NCI-H1694 (cell line): ENCODE results near the gene SLC39A1.
"Not testable (repeated sequence)": the region's sequence is repeated elsewhere in the genome, so short reads cannot be mapped to it uniquely, and the experiment has no call there.

Source experiments
- DNase-seq: peaks from one replicate; lab custom pipeline; 2025; lab: John Stamatoyannopoulos, UW

The SLC39A1 gene, protein sequence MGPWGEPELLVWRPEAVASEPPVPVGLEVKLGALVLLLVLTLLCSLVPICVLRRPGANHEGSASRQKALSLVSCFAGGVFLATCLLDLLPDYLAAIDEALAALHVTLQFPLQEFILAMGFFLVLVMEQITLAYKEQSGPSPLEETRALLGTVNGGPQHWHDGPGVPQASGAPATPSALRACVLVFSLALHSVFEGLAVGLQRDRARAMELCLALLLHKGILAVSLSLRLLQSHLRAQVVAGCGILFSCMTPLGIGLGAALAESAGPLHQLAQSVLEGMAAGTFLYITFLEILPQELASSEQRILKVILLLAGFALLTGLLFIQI

DNA sequence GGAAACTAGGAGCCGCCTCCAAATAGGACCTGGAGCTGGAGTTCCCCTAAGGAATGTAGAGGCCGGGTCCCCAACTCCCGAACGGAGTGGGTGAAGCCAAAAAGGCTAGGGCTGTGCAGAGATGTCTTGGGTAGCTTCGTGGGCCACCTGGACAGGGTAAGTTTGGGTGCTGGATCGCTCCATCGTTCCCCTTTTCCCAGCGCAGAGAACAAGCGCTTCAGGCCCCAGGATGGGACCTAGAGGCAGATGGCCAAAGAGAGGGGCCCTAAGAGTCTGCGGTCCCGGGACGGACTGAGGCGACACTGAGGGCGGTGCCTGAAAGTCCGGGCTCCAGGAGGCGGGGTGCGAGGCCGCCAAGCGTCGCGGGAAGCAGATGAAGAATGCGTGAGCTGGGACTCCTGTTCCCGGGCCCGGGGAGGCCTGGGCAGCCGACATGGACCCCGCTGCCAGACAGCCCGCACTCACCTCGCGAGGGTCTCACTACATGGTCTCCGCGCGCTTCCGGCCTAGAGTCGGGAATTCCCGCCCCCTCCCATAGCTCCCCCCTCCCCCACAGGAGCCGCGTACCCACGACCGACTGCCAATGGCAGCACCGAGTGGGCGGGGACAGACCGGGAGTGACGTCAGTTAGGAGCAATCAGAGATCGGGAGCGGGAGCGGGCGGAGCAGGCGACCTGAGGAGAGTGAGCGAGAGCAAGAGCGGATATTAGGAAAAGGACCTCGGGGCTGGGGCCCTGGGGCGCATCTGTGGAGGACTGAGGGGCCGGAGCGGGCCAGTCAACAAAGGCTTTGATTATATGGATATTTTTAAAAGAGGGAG lies at the start of gene SLC39A1:
TSS of gene SLC39A1 (minus strand) at position 508 of the 820 bp plus-strand sequence. CDS start 822 bp downstream, outside the sequence.
- peak; percentile 99 for DNase-seq

DNA sequence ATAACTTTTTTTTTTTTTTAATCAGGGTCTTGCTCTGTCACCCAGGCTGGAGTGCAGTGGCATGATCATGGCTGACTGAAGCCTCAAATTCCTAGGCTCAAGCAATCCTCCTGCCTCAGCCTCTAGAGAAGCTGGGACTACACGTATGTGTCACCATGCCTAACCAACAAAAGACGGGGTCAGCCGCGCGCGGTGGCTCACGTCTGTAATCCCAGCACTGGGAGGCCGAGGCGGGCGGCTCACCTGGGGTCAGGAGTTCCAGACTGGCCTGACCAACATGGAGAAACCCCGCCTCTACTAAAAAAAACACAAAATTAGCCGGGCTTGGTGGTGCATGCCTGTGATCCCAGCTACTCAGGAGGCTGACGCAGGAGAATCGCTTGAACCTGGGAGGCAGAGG lies 49.2 kb upstream of the SLC39A1 start:
- DNase-seq, result not testable (repeated sequence)

DNA sequence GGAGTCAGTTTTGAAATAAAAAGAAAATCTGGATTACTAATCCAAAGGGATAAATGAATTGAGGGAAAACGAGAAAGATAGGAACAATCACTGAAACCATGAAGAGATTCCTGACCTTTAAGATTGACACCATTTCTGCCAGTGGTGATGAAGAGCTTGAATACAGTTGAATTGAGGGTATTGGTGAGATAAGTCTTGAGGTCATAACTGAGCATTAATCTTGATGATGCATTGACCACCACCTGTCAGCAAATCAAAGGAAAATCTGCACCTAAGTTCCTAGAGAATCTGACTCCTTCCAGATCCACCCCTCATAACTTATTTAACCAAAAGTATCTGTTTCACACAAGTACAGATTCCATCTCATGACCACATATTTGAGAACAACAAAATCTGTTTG lies 48.8 kb upstream of the SLC39A1 start:
- no peak for DNase-seq

DNA sequence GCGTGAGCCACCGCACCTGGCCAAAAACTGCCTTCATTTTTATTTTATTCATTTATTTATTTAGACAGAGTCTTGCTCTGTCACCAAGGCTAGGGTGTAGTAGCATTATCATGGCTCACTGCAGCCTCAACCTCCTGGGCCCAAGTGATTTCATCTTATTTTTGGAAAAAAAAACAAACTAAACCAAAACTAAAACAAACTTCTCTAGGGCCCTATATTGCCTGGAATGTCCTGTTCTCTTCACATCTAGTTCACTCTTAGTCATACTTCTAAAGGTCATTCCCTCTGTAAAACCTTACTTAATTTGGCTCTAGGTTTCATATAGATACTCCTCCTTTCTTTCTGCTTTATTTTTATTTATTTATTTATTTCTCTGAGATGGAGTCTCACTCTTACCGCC lies 42.8 kb upstream of the SLC39A1 start:
- DNase-seq, result no peak

DNA sequence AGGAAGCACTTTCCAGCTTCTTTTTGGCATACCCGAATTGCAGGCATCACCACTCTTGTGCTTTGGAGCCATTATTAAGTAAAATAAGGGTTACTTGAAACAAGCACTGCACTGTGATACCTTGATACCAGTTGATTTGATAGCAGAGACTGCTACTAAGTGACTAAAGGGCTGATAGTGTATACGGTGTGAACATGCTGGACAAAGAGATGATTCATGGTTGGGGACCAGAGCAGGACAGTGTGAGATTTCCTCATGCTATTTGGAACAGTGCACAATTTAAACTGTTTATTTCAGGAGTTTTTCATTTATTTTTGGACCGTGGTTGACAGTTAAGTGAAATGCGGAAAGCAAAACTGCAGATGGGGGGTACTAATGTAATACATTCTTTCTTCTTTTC lies 37.1 kb upstream of the SLC39A1 start:
- DNase-seq, result no peak

DNA sequence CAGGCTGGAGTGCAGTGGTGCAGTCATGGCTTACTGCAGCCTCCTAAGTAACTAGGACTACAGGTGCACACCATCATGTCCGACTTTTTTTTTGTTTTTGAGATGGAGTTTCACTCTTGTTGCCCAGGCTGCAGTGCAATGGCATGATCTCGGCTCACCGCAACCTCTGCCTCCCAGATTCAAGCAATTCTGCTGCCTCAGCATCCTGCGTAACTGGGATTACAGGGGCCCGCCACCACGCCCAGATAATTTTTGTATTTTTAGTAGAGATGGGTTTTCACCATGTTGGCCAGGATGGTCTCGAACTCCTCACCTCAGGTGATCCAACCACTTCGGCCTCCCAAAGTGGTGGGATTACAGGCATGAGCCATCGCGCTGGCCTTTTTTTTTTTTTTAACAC lies 33.5 kb upstream of the SLC39A1 start:
- DNase-seq, result not testable (repeated sequence)

DNA sequence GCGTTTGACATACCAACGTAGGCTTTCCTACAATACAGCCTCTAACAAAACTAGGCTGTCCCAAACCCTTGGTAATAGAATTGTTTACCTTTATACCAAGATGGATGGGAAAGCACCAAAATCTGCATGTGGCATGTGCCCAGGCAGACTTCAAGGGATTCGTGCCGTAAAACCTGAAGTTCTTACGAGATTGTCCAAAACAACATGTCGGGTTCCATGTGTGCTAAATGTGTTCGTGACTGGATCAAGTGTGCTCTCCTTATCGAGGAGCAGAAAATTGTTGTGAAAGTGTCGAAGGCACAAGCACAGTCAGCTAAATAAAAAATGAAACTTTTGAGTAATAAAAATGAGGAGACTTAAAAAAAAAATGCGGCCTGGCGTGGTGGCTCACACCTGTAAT lies 32.3 kb upstream of the SLC39A1 start:
- DNase-seq, result no peak

DNA sequence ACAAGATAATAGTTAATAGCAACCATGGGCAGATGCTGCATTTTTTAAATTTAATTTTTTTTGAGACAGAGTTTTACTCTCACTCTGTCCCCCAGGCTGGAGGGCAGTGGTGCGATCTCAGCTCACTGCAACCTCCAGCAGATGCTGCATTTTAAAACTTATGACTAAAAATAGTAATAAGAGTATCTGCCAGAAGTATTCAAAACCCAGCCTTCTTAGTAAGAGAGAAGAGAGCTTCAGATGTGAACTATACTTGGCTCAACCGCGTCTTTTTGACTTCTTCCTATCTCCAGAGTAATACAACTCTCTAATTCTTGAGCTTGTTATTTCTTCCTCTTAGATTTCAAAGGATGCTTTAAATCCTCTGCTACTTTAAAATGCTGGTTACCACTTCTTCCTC lies 31.9 kb upstream of the SLC39A1 start:
- no peak for DNase-seq

DNA sequence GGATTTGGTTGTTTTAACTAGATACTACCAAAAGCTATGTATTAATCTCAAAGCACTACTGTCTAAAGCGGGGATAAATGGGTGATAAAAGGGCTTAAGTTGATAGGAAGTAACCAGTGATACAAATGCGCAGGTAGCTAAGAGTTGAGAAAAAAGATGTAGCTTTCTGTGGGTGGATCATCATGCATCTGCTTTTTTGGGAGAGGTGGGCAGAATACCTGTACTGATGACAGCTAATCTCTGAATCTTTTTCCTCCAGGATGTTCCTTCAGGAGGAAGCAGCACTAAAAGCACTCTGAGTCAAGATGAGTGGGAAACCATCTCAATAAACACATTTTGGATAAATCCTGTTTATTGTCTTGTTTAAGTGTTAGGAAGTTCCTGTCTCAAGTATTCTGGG lies 28.5 kb upstream of the SLC39A1 start:
- DNase-seq, result no peak

DNA sequence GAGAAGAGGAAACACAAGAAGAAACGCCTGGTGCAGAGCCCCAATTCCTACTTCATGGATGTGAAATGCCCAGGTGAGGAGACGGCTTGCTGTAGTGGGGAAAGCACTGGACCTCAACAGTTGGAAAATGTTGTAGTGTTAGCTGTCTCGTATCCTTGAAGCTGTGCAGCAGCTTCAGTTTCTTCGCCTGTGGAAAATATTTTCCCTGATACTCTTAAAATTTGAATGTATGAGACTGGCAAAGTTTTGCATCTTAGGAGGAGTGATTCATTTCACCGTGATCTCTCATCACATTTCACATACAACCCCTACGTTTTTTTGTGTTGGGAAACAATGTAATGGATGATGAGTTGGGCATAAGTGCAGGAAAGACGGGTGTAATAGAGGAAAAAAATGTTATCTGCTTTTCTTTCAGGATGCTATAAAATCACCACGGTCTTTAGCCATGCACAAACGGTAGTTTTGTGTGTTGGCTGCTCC lies 27.9 kb upstream of the SLC39A1 start:
- no peak for DNase-seq

DNA sequence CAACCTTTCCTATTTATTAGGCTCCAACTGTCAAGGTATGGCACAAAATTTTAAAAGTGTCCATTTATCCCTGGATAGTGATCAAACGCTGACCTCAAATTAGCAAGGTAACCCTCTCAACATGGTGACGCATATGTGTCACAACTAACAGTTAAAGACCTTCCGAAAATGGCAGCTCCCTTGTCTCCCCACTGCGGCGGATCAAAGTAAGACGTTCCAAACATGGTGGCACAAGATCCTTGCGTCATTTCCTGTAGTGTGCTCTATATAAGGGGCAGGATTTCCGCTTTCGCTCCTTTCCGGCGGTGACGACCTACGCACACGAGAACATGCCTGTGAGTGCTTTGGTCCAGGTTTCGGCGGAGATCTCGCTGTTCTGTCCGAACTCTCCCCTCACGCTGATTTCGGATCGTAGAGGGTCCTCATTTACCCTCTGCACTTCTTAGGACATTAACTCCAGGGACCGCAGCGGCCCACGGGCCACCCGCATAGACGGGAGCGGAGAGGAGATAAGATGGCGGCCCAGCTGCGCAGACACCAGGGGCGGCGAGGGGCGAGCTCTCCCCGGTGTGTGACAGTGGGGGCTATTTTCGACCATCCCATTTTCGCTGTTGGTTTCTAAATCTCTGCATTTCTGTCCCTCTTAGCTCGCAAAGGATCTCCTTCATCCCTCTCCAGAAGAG lies 27.3 kb upstream of the SLC39A1 start, which contains the start of gene RPS27:
TSS of gene RPS27 (plus strand) at position 295 of the 683 bp plus-strand sequence. CDS start at position 330, 35 bp downstream.
- DNase-seq, result peak; percentile 100

DNA sequence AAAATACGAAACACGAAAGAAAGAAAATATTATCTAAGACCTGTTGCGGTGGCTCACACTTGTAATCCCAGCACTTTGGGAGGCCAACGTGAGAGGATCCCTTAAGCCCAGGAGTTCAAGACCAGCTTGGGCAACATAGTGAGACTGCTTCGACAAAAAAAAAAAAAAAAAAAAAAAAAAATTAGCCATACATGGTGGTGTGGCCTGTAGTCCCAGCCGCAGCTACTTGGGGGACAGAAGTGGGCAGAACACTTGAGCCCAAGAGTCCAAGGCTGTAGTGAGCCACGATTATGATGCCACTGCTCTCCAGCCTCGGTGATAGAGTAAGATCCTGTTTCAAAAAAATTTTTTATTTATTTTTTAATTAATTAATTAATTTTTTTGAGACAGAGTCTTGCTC lies 24.3 kb upstream of the SLC39A1 start:
- no peak for DNase-seq

DNA sequence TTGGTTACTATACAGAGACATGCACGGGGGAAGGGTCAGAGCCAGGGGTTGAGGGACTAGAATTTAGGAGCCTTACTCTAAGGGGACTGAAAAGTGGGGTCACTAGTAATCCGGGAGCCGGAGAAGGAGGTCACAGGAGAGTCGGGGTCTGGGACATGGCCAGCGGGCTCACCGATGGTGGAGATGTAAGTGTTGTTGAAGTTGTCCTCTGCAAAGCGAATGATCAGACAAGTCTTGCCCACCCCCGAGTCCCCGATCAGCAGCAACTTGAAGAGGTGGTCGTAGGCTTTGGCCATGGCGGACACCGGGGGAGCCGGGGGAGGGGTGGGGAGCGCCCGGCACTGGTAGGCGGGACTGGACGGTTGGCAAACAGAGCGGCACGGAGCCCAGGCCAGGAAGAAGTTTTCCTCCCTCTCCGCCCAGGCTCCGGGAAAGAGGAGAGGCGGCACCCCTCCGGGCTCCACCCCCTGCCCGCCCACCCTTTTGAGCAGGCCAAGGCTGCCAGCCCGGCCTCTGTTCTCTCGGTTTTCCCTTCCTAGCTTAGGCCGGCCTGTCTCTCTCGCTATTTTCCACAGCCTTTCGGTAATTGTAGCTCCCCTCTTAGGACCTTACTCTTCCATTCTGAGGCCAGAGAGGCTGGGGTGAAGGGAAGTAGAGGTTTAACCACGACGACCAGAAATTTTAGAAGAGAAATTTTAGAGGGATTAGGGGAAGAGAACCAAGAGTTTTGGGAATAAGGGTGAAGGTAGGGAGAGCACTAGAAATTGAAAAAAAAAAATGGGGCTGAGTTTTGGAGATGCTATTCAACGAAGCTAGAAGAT lies 22.8 kb upstream of the SLC39A1 start, which contains the start of gene RAB13:
TSS of gene RAB13 (minus strand) at position 399 of the 821 bp plus-strand sequence. CDS start at position 296, 103 bp downstream.
- peak; percentile 70 for DNase-seq

DNA sequence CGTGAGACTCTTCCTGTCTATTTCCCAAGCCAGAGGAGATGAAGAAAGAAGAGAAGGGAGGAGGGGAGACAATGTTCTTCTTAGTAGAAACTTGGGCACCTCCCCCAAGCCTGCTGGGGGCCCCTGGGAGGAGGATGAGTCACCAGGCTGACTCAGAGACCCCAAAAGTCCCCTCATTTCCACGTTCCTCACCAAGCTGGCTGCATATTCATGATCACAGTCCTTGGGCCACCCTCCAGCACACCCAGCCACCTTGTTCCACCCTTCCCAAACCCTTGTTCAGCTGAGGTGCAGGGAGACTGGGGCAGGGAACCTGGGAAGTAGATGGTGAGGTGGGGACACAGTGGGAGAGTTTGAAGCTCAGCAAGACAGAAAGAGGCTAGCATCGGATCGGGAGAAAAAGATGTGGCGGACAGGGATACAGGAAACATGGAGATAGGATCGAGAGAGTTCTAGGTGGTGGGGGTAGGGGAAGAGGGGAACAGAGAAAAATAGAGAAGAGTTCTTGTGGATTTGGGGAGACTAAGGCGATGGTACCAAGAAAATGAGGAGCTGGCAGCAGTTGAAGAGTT lies 22.1 kb upstream of the SLC39A1 start:
- DNase-seq, result no peak

DNA sequence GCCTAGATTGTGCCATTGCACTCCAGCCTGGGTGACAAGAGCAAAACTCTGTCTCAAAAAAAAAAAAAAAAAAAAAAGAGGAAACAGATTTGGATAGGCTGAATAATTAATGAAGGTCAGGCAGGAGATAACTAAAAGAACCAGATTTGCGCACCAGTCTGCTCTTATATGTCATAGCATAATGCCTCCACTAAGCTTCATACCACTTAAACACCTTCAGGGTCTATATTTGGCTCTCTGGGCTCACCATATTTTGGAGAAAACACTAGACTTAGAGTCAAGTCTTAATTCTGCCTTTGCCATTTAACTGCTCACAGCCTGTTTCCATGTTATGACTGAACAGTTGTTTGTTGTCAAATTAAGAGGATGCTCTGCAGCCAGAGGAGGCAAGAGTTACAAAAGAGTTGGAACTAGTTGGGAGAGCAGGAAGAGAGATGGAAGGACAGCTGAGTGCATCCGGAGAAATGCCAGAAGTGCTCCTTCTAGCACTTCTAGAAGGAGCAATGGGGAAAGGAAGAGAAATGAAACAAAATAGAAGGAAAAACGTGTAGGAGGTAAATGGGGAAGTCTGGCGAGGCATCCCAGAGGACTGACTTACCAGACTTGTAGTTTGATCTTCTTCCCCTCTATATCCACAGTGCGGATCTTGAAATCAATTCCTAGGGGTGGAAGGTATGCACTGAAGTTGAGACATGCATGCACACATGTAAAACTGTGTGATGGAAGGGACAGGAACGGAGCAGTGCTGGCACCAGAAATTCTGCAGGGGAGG lies 21.0 kb upstream of the SLC39A1 start:
- DNase-seq, result no peak

DNA sequence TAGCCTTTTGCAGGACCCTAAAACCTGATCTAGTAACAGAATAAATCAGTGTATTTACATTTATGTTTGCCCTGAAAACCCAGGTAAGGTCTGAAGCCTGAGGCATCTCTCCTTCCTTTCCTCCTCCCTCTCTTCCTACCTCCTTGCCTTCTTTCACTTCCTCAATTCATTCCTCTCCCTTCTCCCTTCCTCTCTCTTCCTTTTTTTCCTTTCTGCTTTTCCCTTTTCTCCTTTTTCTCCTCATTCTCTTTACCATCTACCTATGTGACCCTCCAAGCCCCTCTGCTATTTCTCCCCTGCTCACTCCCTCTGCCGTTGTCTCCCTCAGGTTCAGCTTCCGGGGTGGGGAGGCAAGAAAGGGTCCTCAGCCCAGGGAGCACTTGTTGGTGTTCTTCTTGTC lies 18.4 kb upstream of the SLC39A1 start:
- DNase-seq, result not testable (repeated sequence)

DNA sequence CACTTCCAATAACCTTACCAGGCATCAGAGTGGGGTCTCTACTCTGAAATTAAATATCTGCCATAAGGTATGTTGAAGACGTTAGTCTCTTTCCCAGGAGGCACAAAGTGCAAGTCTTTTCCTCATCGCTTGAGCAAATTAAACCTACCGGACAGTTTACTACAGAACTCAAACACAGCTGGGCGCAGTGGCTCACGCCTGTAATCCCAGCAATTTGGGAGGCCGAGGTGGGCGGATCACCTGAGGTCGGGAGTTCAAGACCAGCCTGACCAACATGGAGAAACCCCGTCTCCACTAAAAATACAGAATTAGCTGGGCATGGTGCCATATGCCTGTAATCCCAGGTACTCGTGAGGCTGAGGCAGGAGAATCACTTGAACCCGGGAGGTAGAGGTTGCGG lies 15.8 kb upstream of the SLC39A1 start:
- DNase-seq, result not testable (repeated sequence)

DNA sequence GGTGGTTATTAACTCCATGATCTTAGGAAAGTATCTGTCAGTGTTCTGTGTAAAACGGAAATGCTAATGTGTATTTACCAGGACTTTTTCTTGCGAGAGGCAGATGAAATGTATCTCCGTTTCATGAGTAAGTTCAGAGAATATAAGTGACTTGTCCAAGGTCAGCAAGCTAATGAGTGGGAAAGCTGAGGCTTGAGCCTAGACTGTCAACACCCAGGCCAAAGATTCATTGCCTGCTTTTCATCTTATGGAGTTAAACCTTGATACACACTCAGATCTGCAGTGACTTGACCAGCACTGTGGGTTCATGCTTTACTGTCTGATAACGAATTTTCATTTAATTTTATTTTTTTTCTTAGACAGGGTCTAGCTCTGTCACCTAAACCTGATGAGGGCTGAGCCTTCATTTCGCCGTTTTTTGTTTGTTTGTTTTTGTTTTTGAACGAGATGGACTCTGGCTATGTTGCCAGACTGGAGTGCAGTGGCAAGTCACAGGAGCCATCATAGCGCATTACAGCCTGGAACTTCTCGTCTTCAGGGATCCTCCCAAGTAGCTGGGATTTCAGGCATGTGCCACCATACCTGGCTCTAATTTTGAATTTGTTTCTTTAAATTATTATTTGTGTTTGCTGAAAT lies 15.1 kb upstream of the SLC39A1 start:
- DNase-seq, result no peak
